Measurements from ENCODE around the gene COBL. TPM values are rescaled to one million over a fixed set of nuclear protein-coding genes. Genes with fewer than 3 reads are reported as not detected.

Gene COBL
- total RNA-seq, 6 experiments from 2014 or later: not detected

DNA sequence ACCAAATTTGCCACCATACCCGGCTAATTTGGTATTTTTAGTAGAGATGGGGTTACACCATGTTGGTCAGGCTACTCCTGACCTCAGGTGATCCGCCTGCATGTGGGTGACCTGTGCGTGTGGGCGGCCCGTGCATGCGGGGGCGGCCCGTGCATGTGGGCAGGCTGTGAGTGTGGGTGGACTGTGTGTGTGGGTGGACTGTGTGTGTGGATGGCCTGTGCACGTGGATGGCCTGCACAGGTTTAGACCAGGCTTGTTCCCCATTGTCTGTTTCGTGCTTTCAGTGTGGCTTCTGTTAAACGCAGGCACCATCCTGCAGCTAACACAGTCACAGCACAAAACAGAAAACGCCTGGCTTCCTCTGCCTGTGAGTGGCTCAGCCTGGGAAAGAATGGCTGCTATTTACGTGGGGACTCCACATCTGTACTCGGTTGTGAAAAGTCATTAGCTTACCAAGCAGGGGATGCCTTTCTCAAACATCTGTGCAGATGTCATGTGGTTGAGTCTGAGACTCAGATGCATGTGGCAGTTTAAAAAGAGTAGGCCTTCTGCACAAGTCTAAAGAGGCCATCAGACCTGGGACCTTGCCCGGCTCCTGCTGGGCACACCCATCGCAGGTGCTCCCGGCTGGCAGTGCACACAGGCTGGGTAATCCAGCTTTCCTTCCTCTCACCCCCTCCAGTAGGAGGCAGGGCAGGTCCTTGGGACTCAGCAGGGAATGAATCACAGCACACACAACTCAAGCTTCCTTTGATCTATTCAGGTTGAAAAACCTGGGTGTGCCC is 91.6 kb downstream of the COBL start:
- H3K4me1 Mint-ChIP-seq (ENCODE audit: low read depth): no peaks in the 10 kb centered on the region
- no peaks in the 10 kb centered on the region for H3K36me3 Mint-ChIP-seq (ENCODE audit: low read depth)
- H3K9me3 Mint-ChIP-seq: no peaks in the 10 kb centered on the region; the same call in 1 of the 2 replicates
- H3K27ac Mint-ChIP-seq: no peak overlapping the region
- no peak for DNase-seq
- no peak overlapping the region for H3K4me3 Mint-ChIP-seq
- TF ChIP-seq CTCF (IDR thresholded peaks at IDR 0.05): no peak
- H3K27me3 Mint-ChIP-seq (ENCODE audit: insufficient read depth): peaks cover 2% of the 10 kb centered on the region

DNA sequence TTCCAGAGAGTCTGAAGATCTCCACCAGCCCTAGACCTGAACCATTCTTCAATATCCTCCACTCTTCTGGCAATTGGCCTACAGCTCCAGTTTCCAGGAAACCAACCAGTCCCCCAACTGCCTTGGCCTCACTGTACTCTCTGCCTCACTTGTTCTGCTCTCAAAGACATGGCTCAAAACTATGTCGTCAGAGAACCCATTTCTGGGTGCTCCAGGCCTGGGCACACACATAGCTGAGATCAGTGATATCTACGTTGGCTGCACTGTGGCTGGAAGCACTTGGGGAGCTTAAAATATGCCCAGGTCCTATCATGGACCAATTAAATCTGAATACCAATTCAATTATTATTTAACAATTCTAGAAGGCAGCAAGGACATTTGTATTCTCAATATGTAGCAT is 93.1 kb downstream of the COBL start:
- H3K36me3 Mint-ChIP-seq (ENCODE audit: low read depth): no peaks in the 10 kb centered on the region
- no peak overlapping the region for H3K4me3 Mint-ChIP-seq
- peaks cover 2% of the 10 kb centered on the region for H3K27me3 Mint-ChIP-seq (ENCODE audit: insufficient read depth)
- no peaks in the 10 kb centered on the region for H3K4me1 Mint-ChIP-seq (ENCODE audit: low read depth)
- no peak overlapping the region for H3K27ac Mint-ChIP-seq
- DNase-seq: no peak
- H3K9me3 Mint-ChIP-seq: no peaks in the 10 kb centered on the region; the same call in 1 of the 2 replicates
- no peak for TF ChIP-seq CTCF (IDR thresholded peaks at IDR 0.05)

- TF ChIP-seq CTCF (IDR thresholded peaks at IDR 0.05): no peak
- DNase-seq: no peak
- Mint-ChIP-seq H3K4me1 (ENCODE audit: low read depth) (no peaks in the 10 kb centered on the region), H3K4me3 (no peak overlapping the region), H3K9me3 (no peaks in the 10 kb centered on the region; the same call in 1 of the 2 replicates), H3K27me3 (ENCODE audit: insufficient read depth) (peaks cover 2% of the 10 kb centered on the region), H3K36me3 (ENCODE audit: low read depth) (no peaks in the 10 kb centered on the region), H3K27ac (no peak overlapping the region)
Observed at GRCh38 chr7:51222916-51223315, 93.7 kb downstream of the COBL start.

- H3K4me3 Mint-ChIP-seq: no peak overlapping the region
- DNase-seq: no peak
- H3K9me3 Mint-ChIP-seq: no peaks in the 10 kb centered on the region; the same call in 1 of the 2 replicates
- no peak overlapping the region for H3K27ac Mint-ChIP-seq
- no peak for TF ChIP-seq CTCF (IDR thresholded peaks at IDR 0.05)
- no peaks in the 10 kb centered on the region for H3K36me3 Mint-ChIP-seq (ENCODE audit: low read depth)
- no peaks in the 10 kb centered on the region for H3K4me1 Mint-ChIP-seq (ENCODE audit: low read depth)
- peaks cover 4% of the 10 kb centered on the region; the same call in 1 of the 2 replicates for H3K27me3 Mint-ChIP-seq (ENCODE audit: insufficient read depth)
Observed at GRCh38 chr7:51220226-51220625, 96.4 kb downstream of the COBL start.

DNA sequence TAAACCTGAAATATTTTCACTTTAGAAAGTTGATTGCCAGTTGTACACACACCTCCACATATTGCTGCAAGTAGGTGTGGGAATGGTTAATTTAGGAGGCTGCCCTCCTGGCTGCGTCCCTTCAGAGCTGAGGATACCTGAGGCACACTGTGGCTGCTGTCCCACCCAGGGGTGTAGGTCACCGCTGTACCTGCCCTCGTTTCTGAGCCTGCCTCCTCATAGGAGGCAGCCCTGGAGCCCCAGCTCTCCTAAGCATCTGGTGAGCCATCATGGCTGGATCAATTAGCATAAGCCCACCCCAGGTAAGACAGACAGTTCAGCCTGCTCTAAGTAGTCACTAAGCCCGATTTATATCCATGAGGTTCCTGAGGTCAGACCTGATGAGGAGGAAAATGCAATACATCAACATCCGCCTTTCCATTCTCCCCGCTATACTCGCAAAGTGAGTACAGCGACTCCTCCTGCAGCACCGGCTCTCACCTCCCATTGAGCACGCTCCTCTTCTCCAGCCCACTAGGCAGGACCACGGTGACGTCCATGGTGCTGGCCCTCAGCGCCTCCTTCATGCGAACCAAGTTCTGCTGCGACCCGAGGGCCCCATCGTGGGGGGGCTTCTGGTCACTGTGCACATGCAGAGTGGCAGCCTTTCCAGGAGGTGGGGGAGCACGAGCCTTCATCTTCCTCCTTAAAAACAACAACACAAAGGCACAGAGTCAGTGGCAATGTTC is 97.2 kb downstream of the COBL start:
- no peak for TF ChIP-seq CTCF (IDR thresholded peaks at IDR 0.05)
- Mint-ChIP-seq H3K36me3 (ENCODE audit: low read depth) (no peaks in the 10 kb centered on the region), H3K27ac (no peak overlapping the region), H3K9me3 (no peaks in the 10 kb centered on the region; the same call in 1 of the 2 replicates), H3K4me1 (ENCODE audit: low read depth) (no peaks in the 10 kb centered on the region), H3K27me3 (ENCODE audit: insufficient read depth) (peaks cover 4% of the 10 kb centered on the region; the same call in 1 of the 2 replicates), H3K4me3 (no peak overlapping the region)
- no peak for DNase-seq

Data from HFFc6 (cell line).